Eye (tissue), 1 donor: ENCODE data around the gene SPATS2L.
A peak's percentile ranks its signal among the peaks of the same experiment; 100 is the strongest.

ENCODE experiments used
- DNase-seq: peaks from one replicate; pipeline ENCODE4 v3.0.0-alpha.2; 2015

The SPATS2L gene

DNA sequence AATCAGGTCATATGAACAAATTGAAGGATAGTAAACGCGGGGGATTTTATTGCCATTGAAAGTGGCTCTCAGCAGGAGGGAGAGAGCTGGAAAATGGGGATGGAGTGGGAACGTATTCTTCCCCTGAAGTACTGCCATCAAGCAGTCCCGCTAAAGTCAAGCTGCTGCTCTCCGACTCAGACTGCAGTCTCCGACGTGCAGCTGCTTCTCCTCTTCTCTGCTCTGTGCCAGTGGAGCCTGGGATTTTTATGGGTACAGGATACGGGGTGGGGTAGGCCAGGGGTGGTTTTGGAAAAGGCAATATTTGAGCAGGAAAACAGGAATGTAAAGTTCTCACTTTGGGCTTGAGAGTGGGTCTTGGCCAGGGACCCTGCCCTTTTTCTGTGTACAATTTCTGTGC, 170.3 kb downstream of the SPATS2L start:
- no peak for DNase-seq

DNA sequence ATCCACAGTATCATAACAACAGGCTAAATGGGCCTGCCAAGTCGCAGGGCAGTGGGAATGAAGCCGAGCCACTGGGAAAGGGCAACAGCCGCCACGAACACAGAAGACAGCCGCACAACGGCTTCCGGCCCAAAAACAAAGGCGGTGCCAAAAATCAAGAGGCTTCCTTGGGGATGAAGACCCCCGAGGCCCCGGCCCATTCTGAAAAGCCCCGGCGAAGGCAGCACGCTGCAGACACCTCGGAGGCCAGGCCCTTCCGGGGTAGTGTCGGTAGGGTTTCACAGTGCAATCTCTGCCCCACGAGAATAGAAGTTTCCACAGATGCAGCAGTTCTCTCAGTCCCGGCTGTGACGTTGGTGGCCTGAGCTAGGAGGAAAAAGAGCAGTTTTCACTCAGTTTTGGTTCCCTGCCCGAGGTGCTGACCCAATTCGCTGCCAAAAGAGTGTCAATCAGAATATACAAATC, 171.2 kb downstream of the SPATS2L start:
- no peak for DNase-seq

- no peak for DNase-seq
These were observed 173.3 kb downstream of the SPATS2L start for GRCh38 chr2:200479692-200480265.

DNA sequence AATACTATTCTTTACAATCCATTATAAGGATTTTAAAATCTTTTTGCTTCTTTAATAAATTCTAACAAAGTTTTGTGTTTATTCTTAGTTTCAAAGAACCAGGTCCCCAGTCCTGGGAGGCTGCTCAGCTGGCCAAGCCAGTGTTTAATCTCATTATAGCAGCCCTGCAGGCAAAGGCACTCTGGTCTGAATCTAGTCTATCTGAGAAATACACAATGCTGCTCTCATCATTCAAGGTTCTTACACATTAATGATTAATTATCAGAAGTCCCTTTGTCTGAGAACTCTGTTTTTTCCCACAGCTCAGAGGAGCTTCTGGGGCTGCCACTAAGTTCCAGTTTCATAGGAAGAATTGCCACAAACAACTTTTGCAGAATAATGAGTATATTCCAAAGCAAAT, 175.7 kb downstream of the SPATS2L start:
- peak; percentile 42 for DNase-seq

DNA sequence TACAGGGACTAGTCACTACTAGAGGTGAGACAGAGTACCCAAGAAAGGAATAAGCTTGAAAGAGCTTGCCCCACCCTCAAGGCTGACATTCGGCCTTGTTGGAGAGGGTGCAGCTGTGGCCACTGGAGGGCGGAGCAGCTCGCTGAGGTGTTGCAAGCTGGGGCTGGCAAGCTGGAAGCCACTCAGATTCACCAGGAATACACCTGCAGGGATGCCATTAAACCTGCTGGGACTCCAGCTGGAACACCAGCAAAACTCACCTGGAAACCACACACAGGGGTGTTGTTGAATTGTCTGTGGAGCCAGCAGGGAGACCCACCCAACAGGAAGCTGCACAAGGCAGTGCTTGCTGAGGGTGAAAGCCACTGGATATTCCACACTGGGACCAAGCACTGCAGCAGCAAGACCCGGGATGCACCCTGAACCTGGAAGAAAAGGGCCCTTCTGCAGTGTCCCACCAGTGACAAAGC, 177.3 kb downstream of the SPATS2L start:
- DNase-seq = peak; percentile 43

DNA sequence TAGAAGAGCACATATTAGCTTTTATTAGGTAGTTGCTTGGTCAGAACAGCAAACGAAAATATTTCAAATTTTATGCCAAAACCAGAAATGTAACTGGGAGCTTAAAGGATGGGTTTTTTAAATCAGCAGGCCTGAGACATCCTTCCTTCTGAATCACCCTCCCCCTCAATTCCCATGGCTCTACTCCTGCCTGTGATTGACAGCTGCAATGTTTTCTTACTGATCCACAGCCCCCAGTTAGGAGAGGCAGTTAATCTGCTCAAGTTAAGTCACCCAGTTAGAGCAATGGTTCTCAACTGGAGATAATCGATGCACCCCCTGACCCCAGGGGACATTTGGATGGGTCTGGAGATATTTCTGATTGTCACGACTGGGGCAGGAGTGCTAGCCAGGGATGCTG, 178.4 kb downstream of the SPATS2L start:
- DNase-seq = peak; percentile 43

- peak; percentile 14 for DNase-seq
These were observed 180.0 kb downstream of the SPATS2L start for GRCh38 chr2:200486529-200486928.

GRCh38 chr2:200488169-200488568, 181.7 kb downstream of the SPATS2L start:
- peak; percentile 9 for DNase-seq

DNA sequence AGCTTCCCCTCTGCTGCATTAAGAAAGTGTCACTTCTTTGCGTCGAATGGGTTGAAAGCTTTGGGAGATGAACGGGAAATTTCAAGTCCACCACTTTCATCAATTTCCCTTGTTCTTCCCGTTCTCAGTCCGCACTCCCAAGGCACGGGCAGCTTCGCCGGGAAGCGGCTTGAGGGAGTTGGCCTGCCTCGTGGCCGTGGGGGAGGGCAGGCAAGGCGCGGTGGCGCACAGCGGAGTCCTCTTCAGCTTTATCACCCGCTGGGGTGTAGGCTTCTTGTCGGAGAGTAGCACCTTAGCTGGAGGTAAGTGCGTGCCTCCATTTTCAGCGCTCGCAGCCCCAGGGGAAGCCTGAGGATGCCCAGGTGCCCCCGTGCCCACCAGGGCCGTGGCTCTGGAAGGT, 183.5 kb downstream of the SPATS2L start:
- no peak for DNase-seq

- DNase-seq = no peak
These were observed 186.2 kb downstream of the SPATS2L start for GRCh38 chr2:200492656-200493055.

DNA sequence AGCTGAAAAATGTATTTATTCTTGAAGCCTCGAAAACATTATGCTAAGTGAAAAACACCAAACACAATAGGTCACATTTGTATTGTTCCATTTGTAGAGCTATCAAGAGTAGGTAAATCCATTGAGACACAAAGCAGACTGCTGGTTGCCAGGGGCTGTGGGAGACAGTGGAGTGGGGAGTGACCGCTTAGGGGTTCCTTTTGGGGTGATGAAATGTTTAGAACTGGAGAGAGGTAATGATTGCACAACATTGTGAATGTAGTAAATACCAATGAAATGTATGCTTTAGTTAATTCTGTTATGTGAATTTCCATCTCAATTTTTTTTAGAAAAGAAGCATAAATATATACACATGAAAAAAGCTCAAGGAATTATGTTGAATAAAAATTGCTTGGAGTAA, 187.6 kb downstream of the SPATS2L start:
- DNase-seq = no peak

GRCh38 chr2:200496696-200497095, 190.2 kb downstream of the SPATS2L start:
- DNase-seq = no peak

DNA sequence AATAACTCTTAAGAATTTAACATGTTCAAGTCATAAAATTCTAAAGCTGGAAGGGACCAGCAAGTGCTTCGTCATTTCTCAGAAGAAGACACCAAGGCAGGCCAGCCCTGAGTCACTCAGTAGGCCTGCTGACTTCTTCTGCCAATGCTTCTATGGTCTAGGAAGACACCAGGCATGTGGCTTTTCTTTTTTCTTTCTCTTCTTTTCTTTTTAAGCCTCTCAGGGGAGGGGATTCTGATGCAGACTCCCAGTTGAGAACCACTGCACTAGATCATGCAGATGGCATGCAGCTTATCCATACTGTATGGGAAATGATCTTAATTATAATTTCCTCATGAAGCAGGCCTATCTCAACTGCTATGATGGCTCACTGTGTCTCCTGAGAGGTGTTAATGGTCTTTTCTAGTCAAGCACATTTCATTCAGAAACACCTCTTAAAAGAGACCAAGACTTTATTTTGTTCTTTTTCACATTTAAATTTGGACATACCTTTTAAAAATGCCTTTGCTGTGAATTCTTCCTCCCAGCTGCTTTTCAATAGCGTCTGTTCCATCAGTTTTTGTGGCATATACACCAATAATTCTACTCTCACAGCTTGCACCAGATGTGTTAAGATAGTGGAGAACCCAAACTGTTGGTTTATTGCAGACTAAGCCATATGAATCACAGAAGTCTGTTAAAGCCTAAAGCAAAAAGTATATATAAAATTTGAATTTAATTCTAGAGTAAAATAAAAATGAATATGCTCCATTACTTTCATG, 192.1 kb downstream of the SPATS2L start:
- no peak for DNase-seq

GRCh38 chr2:200502196-200502595, 195.7 kb downstream of the SPATS2L start:
- DNase-seq = no peak

GRCh38 chr2:200506679-200507078, 200.2 kb downstream of the SPATS2L start:
- DNase-seq = no peak

DNA sequence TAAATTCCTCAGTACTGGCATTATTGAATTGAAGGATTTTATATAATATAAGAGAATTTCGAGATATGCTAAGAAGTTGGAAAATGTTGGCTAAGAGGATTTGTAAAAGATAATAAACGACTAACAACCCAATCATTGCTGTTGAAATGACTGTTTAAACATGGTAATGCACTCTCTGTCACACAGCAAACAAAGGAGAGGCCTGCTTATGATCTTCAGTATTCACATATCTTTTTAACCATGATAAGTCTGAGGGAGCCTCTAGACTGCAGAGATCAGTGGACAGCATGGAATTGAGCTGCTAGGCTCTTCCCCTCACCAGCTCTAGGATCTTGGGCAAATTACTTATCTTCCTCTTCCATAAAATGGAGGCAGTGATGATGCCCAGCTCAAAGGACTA, 200.7 kb downstream of the SPATS2L start:
- DNase-seq = no peak

- DNase-seq = no peak
These were observed 202.7 kb downstream of the SPATS2L start for GRCh38 chr2:200509235-200509611.

DNA sequence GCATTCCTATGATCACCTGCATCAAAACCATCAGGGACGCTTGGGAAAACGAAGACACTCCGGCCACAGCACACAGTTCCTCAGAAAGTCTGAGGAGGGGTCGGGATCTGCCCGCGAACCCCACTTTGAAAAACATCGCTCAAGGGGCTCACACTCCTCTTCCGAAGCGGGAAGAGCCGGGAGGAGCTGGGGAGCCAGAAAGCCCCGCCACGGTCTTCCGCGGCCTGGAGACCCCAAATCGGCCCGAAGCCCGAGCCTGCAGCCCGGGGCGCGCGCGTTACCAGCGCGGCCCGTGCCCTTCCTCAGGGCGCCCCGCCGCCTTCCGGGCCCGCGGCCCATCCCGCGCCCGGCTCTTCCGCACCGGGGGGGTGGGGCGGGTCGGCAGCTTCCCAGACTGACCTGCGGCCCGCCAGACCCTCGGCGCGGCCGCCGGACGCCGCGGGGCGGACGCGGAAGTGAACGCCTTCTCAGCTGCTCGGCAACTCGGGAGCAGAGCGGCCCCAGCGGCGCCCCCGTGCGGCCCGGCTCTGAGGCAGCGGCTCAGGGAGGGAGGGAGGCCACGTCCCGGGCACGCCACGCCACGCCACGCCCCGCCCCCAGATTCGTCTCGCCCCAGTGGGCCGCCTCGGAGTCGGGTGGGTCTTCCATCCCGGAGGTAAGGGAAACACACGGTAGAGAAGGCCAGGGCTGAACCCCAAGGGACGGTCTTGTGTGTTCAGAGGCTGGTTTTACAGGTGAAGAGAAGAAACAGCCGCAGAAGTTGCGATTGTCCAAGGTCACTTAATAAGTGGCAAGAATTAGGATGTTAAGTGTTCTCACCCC, 203.3 kb downstream of the SPATS2L start, which contains the start of gene KCTD18:
Gene KCTD18 (minus strand): TSS at position 457 of the 822 bp plus-strand sequence. CDS start 3,052 bp downstream, outside the sequence.
- DNase-seq = peak; percentile 94

DNA sequence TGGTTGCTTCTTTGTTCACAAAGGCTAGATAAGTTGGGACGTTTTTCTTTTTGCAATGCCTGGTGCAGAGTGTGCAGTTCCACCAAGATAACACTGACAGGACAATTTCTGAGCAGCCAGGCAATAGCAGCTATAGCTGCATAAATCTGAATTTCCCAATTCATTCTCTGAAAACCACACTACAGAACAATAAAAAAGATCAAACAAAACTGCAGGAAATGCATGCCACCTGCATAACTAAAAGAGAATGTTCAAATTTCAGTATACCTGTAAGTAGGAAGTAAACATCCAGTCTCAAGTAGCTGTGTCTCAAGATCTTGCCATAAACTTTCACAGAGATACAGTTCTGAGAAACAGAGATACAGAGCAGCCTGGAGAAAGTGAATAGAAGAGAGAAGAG, 208.7 kb downstream of the SPATS2L start:
- DNase-seq = no peak

GRCh38 chr2:200523158-200523557, 216.7 kb downstream of the SPATS2L start:
- no peak for DNase-seq

- no peak for DNase-seq
These were observed 217.1 kb downstream of the SPATS2L start for GRCh38 chr2:200523604-200524003.

DNA sequence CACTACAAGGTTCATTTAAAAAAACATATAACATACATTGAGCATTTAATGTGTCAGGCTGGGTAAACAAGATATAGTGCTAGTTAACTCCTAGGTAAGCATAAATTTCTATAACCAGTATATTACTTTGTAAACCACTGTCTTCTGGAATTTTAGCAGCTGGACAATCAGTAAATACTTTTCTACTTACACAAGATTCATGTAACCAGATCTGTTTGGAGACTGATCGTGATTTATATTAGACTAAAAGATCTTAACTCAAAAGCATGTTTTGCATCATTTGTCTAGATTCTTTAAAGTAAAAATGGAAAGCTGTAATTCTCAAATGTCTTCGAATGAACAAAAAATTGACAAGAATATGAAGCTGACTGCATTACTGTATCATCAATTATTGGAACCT, 218.6 kb downstream of the SPATS2L start:
- DNase-seq = no peak

GRCh38 chr2:200525551-200525881, 219.0 kb downstream of the SPATS2L start:
- no peak for DNase-seq
